Lower lobe of right lung (tissue), 2 donors: ENCODE results near the gene KASH5. TPM values are rescaled to one million over a fixed set of nuclear protein-coding genes. Genes with fewer than 3 reads are reported as not detected.

Experiments used
- ATAC-seq, 2 donors: fragments of 200-7000 bp; cut with Tn5 transposase; one replicate each; pipeline ENCODE4 v1.9.1; 2020 to 2022; ENCODE audit warnings: mild to moderate bottlenecking in 2 of 2, moderate library complexity in 2 of 2
- DNase-seq: peaks from one replicate; pipeline ENCODE4 v3.0.0-alpha.2; 2020
- H3K27ac ChIP-seq: fragments of 200-600 bp; one replicate; pipeline ENCODE4 v1.8.0; 2022
- H3K27me3 ChIP-seq: fragments of 200-600 bp; one replicate; pipeline ENCODE4 v1.8.0; 2022; ENCODE audit warnings: low read depth
- H3K36me3 ChIP-seq: fragments of 200-600 bp; one replicate; pipeline ENCODE4 v1.8.0; 2022; ENCODE audit warnings: mild to moderate bottlenecking
- H3K4me1 ChIP-seq: fragments of 200-600 bp; one replicate; pipeline ENCODE4 v1.8.0; 2022
- H3K4me3 ChIP-seq: fragments of 200-600 bp; one replicate; pipeline ENCODE4 v1.8.0; 2022; ENCODE audit warnings: mild to moderate bottlenecking
- H3K9me3 ChIP-seq: fragments of 200-600 bp; one replicate; pipeline ENCODE4 v1.8.0; 2022
- CTCF ChIP-seq: fragments of 200-600 bp; IDR thresholded peaks from one replicate; pipeline ENCODE4 v1.8.0; 2022; ENCODE audit warnings: antibody characterized with exemption, mild to moderate bottlenecking
- intact Hi-C: fragments of 100-400 bp; cut with DNase I; formaldehyde crosslinking; loops from one replicate; pipeline ENCODE4 v1.11.0; 2022
- total RNA-seq: library from RNA; stranded (reverse); fragmentation: NEBNext Ultra II Directional; extraction: Animal tissue kit (Norgen Biotek cat#: 25700); gene quantifications from one replicate; pipeline ENCODE4 v1.2.1, GENCODE V29; 2021
- donor health status: DM: no; HTN: yes; CAD: no; lungs with severe emphysema.

Gene KASH5
- total RNA-seq, 1 donor from 2014 or later, result 3.1 TPM

- ATAC-seq, result no peak
- TF ChIP-seq CTCF, result no peak
These were observed 47.6 kb downstream of the KASH5 start for GRCh38 chr19:49435670-49436069.

DNA sequence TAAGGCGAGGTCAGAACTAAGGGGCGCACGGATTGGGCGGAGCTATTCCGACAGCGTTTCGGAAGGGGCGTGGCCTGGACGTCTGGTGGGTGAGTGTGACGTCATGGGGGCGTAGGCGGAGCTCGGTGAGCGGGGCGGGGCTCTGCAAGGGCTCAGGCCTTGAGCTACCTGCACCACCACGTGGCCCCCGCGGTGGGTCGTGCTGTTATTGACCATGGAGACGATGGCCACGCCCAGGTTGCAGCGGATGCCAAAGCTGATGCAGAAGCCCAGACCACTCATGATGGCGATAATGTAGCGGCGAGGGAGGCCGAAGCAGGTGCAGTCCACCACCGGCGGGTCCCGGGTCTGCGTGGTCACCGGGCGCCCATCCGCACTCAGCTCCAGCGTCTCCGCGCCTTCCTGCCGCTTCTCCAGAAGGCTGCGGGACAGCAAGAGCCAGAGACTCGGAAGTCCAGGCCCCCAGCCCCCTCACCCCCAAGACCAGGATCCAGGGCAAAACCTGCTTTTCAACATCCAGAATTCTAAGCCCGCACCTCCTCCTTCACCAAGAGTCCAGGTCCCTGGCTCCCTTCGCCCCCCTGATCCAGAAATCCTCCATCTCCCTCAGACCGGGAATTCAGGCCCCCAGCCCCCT, 48.5 kb downstream of the KASH5 start:
- ATAC-seq (peak in 1 of 2 donors; percentile 6), DNase-seq (no peak)
- Histone ChIP-seq H3K4me3 (no peak overlapping the region), H3K36me3 (no peaks in the 10 kb centered on the region), H3K27me3 (peaks cover 91% of the 10 kb centered on the region), H3K27ac (no peak overlapping the region), H3K9me3 (no peaks in the 10 kb centered on the region), H3K4me1 (no peaks in the 10 kb centered on the region)
- no peak for TF ChIP-seq CTCF
- intact Hi-C loops, result no loop called here

More at GRCh38 chr19:49435670-49436069, 47.6 kb downstream of the KASH5 start:
- no peaks in the 10 kb centered on the region for H3K4me1 ChIP-seq
- intact Hi-C loops, result no loop called here
- H3K4me3 ChIP-seq, result no peak overlapping the region
- peaks cover 93% of the 10 kb centered on the region for H3K27me3 ChIP-seq
- no peak for DNase-seq
- H3K36me3 ChIP-seq, result no peaks in the 10 kb centered on the region
- no peak overlapping the region for H3K27ac ChIP-seq
- H3K9me3 ChIP-seq, result no peaks in the 10 kb centered on the region

GRCh38 chr19:49437231-49437630, 49.2 kb downstream of the KASH5 start:
- no peak overlapping the region for H3K4me3 ChIP-seq
- no peaks in the 10 kb centered on the region for H3K36me3 ChIP-seq
- intact Hi-C loops, result no loop called here
- H3K27me3 ChIP-seq, result peaks cover 91% of the 10 kb centered on the region
- TF ChIP-seq CTCF, result no peak
- H3K4me1 ChIP-seq, result no peaks in the 10 kb centered on the region
- DNase-seq (no peak), ATAC-seq (no peak)
- H3K27ac ChIP-seq, result no peak overlapping the region
- H3K9me3 ChIP-seq, result no peaks in the 10 kb centered on the region

- DNase-seq (no peak), ATAC-seq (no peak)
These were observed 50.2 kb downstream of the KASH5 start for GRCh38 chr19:49438261-49438660.

GRCh38 chr19:49439836-49440235, 51.8 kb downstream of the KASH5 start:
- intact Hi-C loops, result loop anchor here (10.0 kb wide), 1 partner anchor 45 kb away; no protein-coding TSS in a partner anchor
- peaks cover 66% of the 10 kb centered on the region for H3K27me3 ChIP-seq
- ATAC-seq (no peak), DNase-seq (no peak)
- H3K9me3 ChIP-seq, result no peaks in the 10 kb centered on the region
- H3K4me3 ChIP-seq, result no peak overlapping the region
- no peaks in the 10 kb centered on the region for H3K36me3 ChIP-seq
- no peak overlapping the region for H3K27ac ChIP-seq
- TF ChIP-seq CTCF, result no peak
- H3K4me1 ChIP-seq, result peaks cover 7% of the 10 kb centered on the region

More at GRCh38 chr19:49438261-49438660, 50.2 kb downstream of the KASH5 start:
- Histone ChIP-seq H3K9me3 (no peaks in the 10 kb centered on the region), H3K27ac (no peak overlapping the region), H3K27me3 (peaks cover 81% of the 10 kb centered on the region), H3K36me3 (no peaks in the 10 kb centered on the region), H3K4me1 (no peaks in the 10 kb centered on the region), H3K4me3 (no peak overlapping the region)
- TF ChIP-seq CTCF, result no peak
- intact Hi-C loops, result no loop called here
